GM19025 (cell line): ENCODE data around the gene ZIK1.

Source experiments
- ATAC-seq: cut with Tn5 transposase; IDR thresholded peaks from one replicate; pipeline ENCODE4 v1.9.1; 2021; ENCODE audit warnings: mild to moderate bottlenecking, low read depth, moderate library complexity; ENCODE audit not compliant: unreplicated experiment

Gene ZIK1

GRCh38 chr19:57606931-57607330 lies 23.0 kb downstream of the ZIK1 start:
- ATAC-seq = no peak

GRCh38 chr19:57611113-57611512 lies 27.2 kb downstream of the ZIK1 start:
- ATAC-seq = no peak

- peak; percentile 89 for ATAC-seq
Observed at GRCh38 chr19:57613941-57614743, 30.2 kb downstream of the ZIK1 start, which contains the start of gene ZNF134. ZNF134 (plus strand) TSS chr19:57614242; CDS start chr19:57619469, 5,227 bp downstream.

GRCh38 chr19:57615346-57615745 lies 31.4 kb downstream of the ZIK1 start:
- ATAC-seq = no peak

GRCh38 chr19:57620673-57621348 lies 36.9 kb downstream of the ZIK1 start:
- no peak for ATAC-seq

GRCh38 chr19:57623091-57623490 lies 39.1 kb downstream of the ZIK1 start:
- ATAC-seq = no peak

- peak; percentile 93 for ATAC-seq
Observed at GRCh38 chr19:57632987-57633831, 49.3 kb downstream of the ZIK1 start, which contains the start of gene ZNF211. ZNF211 (plus strand) TSS chr19:57633168; CDS start chr19:57633347, 179 bp downstream.

GRCh38 chr19:57633832-57634131 lies 49.8 kb downstream of the ZIK1 start:
- no peak for ATAC-seq

- no peak for ATAC-seq
Observed at GRCh38 chr19:57637379-57637778, 53.4 kb downstream of the ZIK1 start.

GRCh38 chr19:57641715-57642234 lies 57.8 kb downstream of the ZIK1 start:
- ATAC-seq = no peak

- ATAC-seq = no peak
Observed at GRCh38 chr19:57642396-57643046, 58.6 kb downstream of the ZIK1 start.
